B cell (primary cell): ENCODE data around the gene URM1. TPM values are rescaled to one million over a fixed set of nuclear protein-coding genes. Genes with fewer than 3 reads are reported as not detected.
A peak's percentile ranks its signal among the peaks of the same experiment; 100 is the strongest.

Source experiments
- ATAC-seq: fragments of 200-7000 bp; cut with Tn5 transposase; one replicate; pipeline ENCODE4 v1.10.0; 2021; ENCODE audit warnings: low read depth, mild to moderate bottlenecking, moderate number of reproducible peaks, moderate library complexity
- CTCF ChIA-PET: fragments of 350-600 bp; sonication (Branson Sonifier 250); formaldehyde crosslinking; loops from one replicate; lab custom pipeline; 2021; ENCODE audit warnings: antibody characterized with exemption, inconsistent platforms; lab: Charles Lee
- POLR2A ChIA-PET: fragments of 350-600 bp; sonication (Branson Sonifier 250); formaldehyde crosslinking; loops from one replicate; lab custom pipeline; 2021; ENCODE audit warnings: antibody characterized with exemption; lab: Charles Lee
- DNase-seq: peaks from one replicate; pipeline ENCODE4 v3.0.0; 2013
- H2AFZ ChIP-seq: 2 replicates; pipeline ENCODE4 v1.6.1; 2012; ENCODE audit warnings: mild to moderate bottlenecking, low read depth, low read length; ENCODE audit not compliant: insufficient read depth, poor library complexity, severe bottlenecking
- H3K27ac ChIP-seq, 2 donors: 1 replicate in 1 of 2; 2 replicates in 1 of 2; pipeline ENCODE4 v1.5.1; 2012 to 2013; ENCODE audit warnings: low read length in 2 of 2, mild to moderate bottlenecking in 2 of 2, moderate library complexity in 1 of 2
- H3K27me3 ChIP-seq, 4 experiments: fragments of 200-600 bp in 1 of 4; sonication (generic) in 1 of 4; replicated peaks in 1 of 4; 1 replicate in 2 of 4; 2 replicates in 2 of 4; pipeline versions ENCODE4 v1.6.1 to v1.7.0; 2013 to 2016; ENCODE audit warnings: low read length in 3 of 4, mild to moderate bottlenecking in 2 of 4, mixed read lengths in 1 of 4, moderate library complexity in 1 of 4; ENCODE audit not compliant: insufficient read depth in 4 of 4, control insufficient read depth in 3 of 4; ENCODE audit errors: control extremely low read depth in 1 of 4
- H3K36me3 ChIP-seq, 2 experiments: replicated peaks in 1 of 2; 1 replicate in 1 of 2; 2 replicates in 1 of 2; pipeline versions ENCODE4 v1.6.1 to v1.7.1; 2013; ENCODE audit warnings: low read length in 1 of 2; ENCODE audit not compliant: insufficient read depth in 2 of 2, control insufficient read depth in 1 of 2; ENCODE audit errors: control extremely low read depth in 1 of 2, extremely low read depth in 1 of 2
- H3K4me1 ChIP-seq, 2 donors: fragments of 200-600 bp in 1 of 2; sonication (generic) in 1 of 2; 1 replicate in 1 of 2; 2 replicates in 1 of 2; pipeline versions ENCODE4 v1.5.1 to v1.6.1; 2013 to 2017; ENCODE audit warnings: low read length in 2 of 2; ENCODE audit not compliant: control insufficient read depth in 2 of 2, insufficient read depth in 2 of 2
- H3K4me2 ChIP-seq: replicated peaks from 2 replicates; pipeline ENCODE3; 2012; ENCODE audit warnings: mild to moderate bottlenecking, low read depth, low read length; ENCODE audit not compliant: poor library complexity, severe bottlenecking
- H3K4me3 ChIP-seq, 5 experiments: fragments of 200-600 bp in 1 of 5; sonication (generic) in 1 of 5; 1 replicate in 3 of 5; 2 replicates in 2 of 5; pipeline versions ENCODE4 v1.5.1 to v1.7.0; 2011 to 2016; ENCODE audit warnings: low read length in 4 of 5, mild to moderate bottlenecking in 4 of 5, low read depth in 2 of 5, control low read depth in 1 of 5, moderate library complexity in 1 of 5; ENCODE audit not compliant: insufficient read depth in 1 of 5; ENCODE audit errors: control extremely low read depth in 1 of 5, extremely low read depth in 1 of 5
- H3K79me2 ChIP-seq: fragments of 200-600 bp; sonication (generic); one replicate; pipeline ENCODE4 v1.6.0; 2016; ENCODE audit warnings: low read length; ENCODE audit not compliant: control insufficient read depth, insufficient read depth
- H3K9ac ChIP-seq: fragments of 200-600 bp; sonication (generic); 2 replicates; pipeline ENCODE4 v1.6.1; 2017; ENCODE audit warnings: mild to moderate bottlenecking, low read length, moderate library complexity
- H3K9me3 ChIP-seq, 3 donors: one replicate each; pipeline versions ENCODE4 v1.6.1 to v1.7.1; 2013; ENCODE audit warnings: low read length in 2 of 3; ENCODE audit not compliant: control insufficient read depth in 2 of 3, insufficient read depth in 1 of 3; ENCODE audit errors: control extremely low read depth in 1 of 3
- H4K20me1 ChIP-seq: 2 replicates; pipeline ENCODE4 v1.6.0; 2012; ENCODE audit warnings: mild to moderate bottlenecking, low read length; ENCODE audit not compliant: insufficient read depth, control insufficient read depth, poor library complexity, severe bottlenecking
- H3K27ac Mint-ChIP-seq: one replicate; pipeline ENCODE4 v1.8.0; 2021; ENCODE audit warnings: mixed read lengths
- H3K27me3 Mint-ChIP-seq: one replicate; pipeline ENCODE4 v1.8.0; 2021; ENCODE audit warnings: mixed read lengths
- H3K4me1 Mint-ChIP-seq: one replicate; pipeline ENCODE4 v1.8.0; 2021; ENCODE audit warnings: mixed read lengths
- H3K4me3 Mint-ChIP-seq: one replicate; pipeline ENCODE4 v1.8.0; 2021; ENCODE audit warnings: mixed read lengths
- H3K9me3 Mint-ChIP-seq: one replicate; pipeline ENCODE4 v1.8.0; 2022; ENCODE audit warnings: mixed read lengths; ENCODE audit not compliant: insufficient read depth
- CTCF ChIP-seq: fragments of 200-600 bp; IDR thresholded peaks from one replicate; pipeline ENCODE4 v1.8.0; 2022; ENCODE audit warnings: antibody characterized with exemption, mild to moderate bottlenecking
- EZH2 ChIP-seq: IDR thresholded peaks from 2 replicates; pipeline ENCODE4 v1.6.1; 2012; ENCODE audit warnings: borderline replicate concordance, low read depth, mild to moderate bottlenecking, moderate library complexity, low read length; ENCODE audit not compliant: insufficient read depth, poor library complexity, severe bottlenecking
- WGBS: methylation state at CpG from one replicate; pipeline ENCODE4 v1.1.5; 2013; ENCODE audit warnings: missing lambda C conversion rate; ENCODE audit not compliant: insufficient coverage; 5-methylcytosine and 5-hydroxymethylcytosine counted together
- intact Hi-C: fragments of 100-400 bp; cut with micrococcal nuclease; formaldehyde crosslinking; loops from one replicate; pipeline ENCODE4 v1.10.0; 2022
- polyA plus RNA-seq: library from polyadenylated mRNA; depleted of rRNA; stranded (reverse); fragments of >200 nt; gene quantifications from 2 replicates; pipeline ENCODE4 v1.2.3, GENCODE V29; 2012
- total RNA-seq, 2 donors: library from RNA; stranded (reverse); fragments of 120-200 nt in 1 of 2; gene quantifications; 1 replicate in 1 of 2; 2 replicates in 1 of 2; pipeline versions ENCODE4 v1.2.3 to v1.2.4, GENCODE V29; 2013 to 2022

The URM1 gene
- total and polyA plus RNA-seq, 2 donors (not counting 1 experiment from before 2014, with no cell fraction given) = 40.3 to 43.8 TPM

GRCh38 chr9:128361296-128361985 lies 9.7 kb upstream of the URM1 start:
- Histone ChIP-seq H3K4me2 (peak overlapping the region; percentile 82), H3K79me2 (no peaks in the 10 kb centered on the region), H4K20me1 (no peaks in the 10 kb centered on the region), H3K36me3 (no peaks in the 10 kb centered on the region), H3K4me1 (peaks cover 10 to 21% of the 10 kb centered on the region in 2 donors), H3K27ac (no peak overlapping the region), H3K4me3 (peak overlapping the region in 3 of 5 experiments; percentile 44 to 63 (median 51)), H3K9ac (peak overlapping the region; percentile 64), H3K9me3 (no peaks in the 10 kb centered on the region), H2AFZ (peak overlapping the region; percentile 90), H3K27me3 (no peaks in the 10 kb centered on the region)
- TF ChIP-seq EZH2 (no peak), CTCF (no peak)
- Mint-ChIP-seq H3K27me3 (no peaks in the 10 kb centered on the region), H3K4me1 (peaks cover 9% of the 10 kb centered on the region), H3K27ac (no peak overlapping the region), H3K4me3 (peak overlapping the region; percentile 85), H3K9me3 (no peaks in the 10 kb centered on the region)
- POLR2A ChIA-PET = interaction anchor here (2.7 kb wide), 1 partner anchor 10 kb away, joined by 20 read pairs; the partner anchor contains the start of gene URM1
- no peak for DNase-seq
- 54% methylated on average over 11 of the region's 14 CpGs for WGBS
- intact Hi-C loops = no loop called here
- CTCF ChIA-PET = interaction anchor here (0.5 to 2.7 kb wide), 20 partner anchors 9 to 635 kb away, joined by 3 to 35 read pairs (median 4); partner anchors contain the start of genes CERCAM and URM1
- no peak for ATAC-seq
